Liver (tissue), 3 donors: ENCODE data around the gene PRTFDC1.

Experiments used
- CTCF ChIP-seq: fragments of 150-350 bp; IDR thresholded peaks from 2 replicates; pipeline ENCODE4 v1.5.1; 2017; ENCODE audit warnings: improper control_type of control experiment, low read depth, low read length; ENCODE audit not compliant: missing input control
- GABPA ChIP-seq, 2 donors: IDR thresholded peaks in 1 of 2; conservative IDR thresholded peaks in 1 of 2; 2 replicates each; pipeline ENCODE4 v1.6.1; 2016; ENCODE audit warnings: antibody characterized with exemption in 2 of 2, mild to moderate bottlenecking in 1 of 2, moderate library complexity in 1 of 2
- JUND ChIP-seq, 2 donors: IDR thresholded peaks; 2 replicates each; pipeline ENCODE4 v1.6.1; 2016; ENCODE audit warnings: antibody characterized with exemption in 2 of 2
- RAD21 ChIP-seq, 2 donors: IDR thresholded peaks; 2 replicates each; pipeline ENCODE4 v1.6.1; 2016; ENCODE audit warnings: antibody characterized with exemption in 2 of 2, mild to moderate bottlenecking in 2 of 2
- REST ChIP-seq: IDR thresholded peaks from 2 replicates; pipeline ENCODE4 v1.6.1; 2016; ENCODE audit warnings: antibody characterized with exemption, mild to moderate bottlenecking
- SP1 ChIP-seq: IDR thresholded peaks from 2 replicates; pipeline ENCODE4 v1.6.1; 2018; ENCODE audit warnings: antibody characterized with exemption, mild to moderate bottlenecking
- TAF1 ChIP-seq: conservative IDR thresholded peaks from 2 replicates; pipeline ENCODE4 v1.6.1; 2016; ENCODE audit warnings: antibody characterized with exemption, mild to moderate bottlenecking
- TF ChIP-seq, protein P1 (sequence below): IDR thresholded peaks from 2 replicates; pipeline ENCODE4 v1.6.1; 2016; ENCODE audit warnings: antibody characterized with exemption
- donor health status: healthy.
- donor health status: healthy.

GRCh38 chr10:24917493-24917892 is 34.9 kb downstream of the PRTFDC1 start:
- no peak for TF ChIP-seq CTCF
- TF ChIP-seq TAF1 = no peak
- no peak for TF ChIP-seq SP1
- TF ChIP-seq REST = no peak
- TF ChIP-seq, protein P1, sequence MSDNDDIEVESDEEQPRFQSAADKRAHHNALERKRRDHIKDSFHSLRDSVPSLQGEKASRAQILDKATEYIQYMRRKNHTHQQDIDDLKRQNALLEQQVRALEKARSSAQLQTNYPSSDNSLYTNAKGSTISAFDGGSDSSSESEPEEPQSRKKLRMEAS = no peak
- TF ChIP-seq GABPA (IDR thresholded peaks at IDR 0.05 in 1 of 2, conservative IDR thresholded peaks at IDR 0.05 in 1 of 2) = no peak
- TF ChIP-seq RAD21 (IDR thresholded peaks at IDR 0.05) = no peak
- no peak for TF ChIP-seq JUND (IDR thresholded peaks at IDR 0.05)
